HEK293 (cell line): ENCODE measurements around the gene RBM4B.

ENCODE experiments used
- CTCF ChIA-PET: fragments of 350-600 bp; formaldehyde crosslinking; extraction: SDS; loops from one replicate; lab custom pipeline; 2021; ENCODE audit warnings: antibody characterized with exemption; lab: Yijun Ruan, JAX
- POLR2A ChIA-PET: fragments of 300-600 bp; formaldehyde crosslinking; extraction: SDS; loops from one replicate; lab custom pipeline; 2020; ENCODE audit warnings: antibody characterized with exemption, inconsistent platforms; lab: Yijun Ruan, JAX
- H3K27ac ChIP-seq: fragments of 200-500 bp; sonication (Bioruptor generic); 2 replicates; pipeline ENCODE4 v1.5.1; 2014; ENCODE audit warnings: low read depth, low read length, control low read depth, inconsistent platforms; ENCODE audit errors: extremely low read depth
- H3K36me3 ChIP-seq, 2 experiments: fragments of 200-500 bp in 1 of 2; sonication (Bioruptor generic) in 1 of 2; 1 replicate in 1 of 2; 2 replicates in 1 of 2; pipeline ENCODE4 v1.5.1; 2014 to 2017; ENCODE audit warnings: inconsistent platforms in 2 of 2, low read length in 2 of 2; ENCODE audit not compliant: control insufficient read depth in 2 of 2, insufficient read depth in 1 of 2
- H3K4me1 ChIP-seq: fragments of 200-500 bp; sonication (Bioruptor generic); 2 replicates; pipeline ENCODE4 v1.5.1; 2014; ENCODE audit warnings: mild to moderate bottlenecking, low read length, inconsistent platforms; ENCODE audit not compliant: control insufficient read depth, insufficient read depth
- H3K4me3 ChIP-seq: 2 replicates; pipeline ENCODE4 v1.5.1; 2011; ENCODE audit warnings: low read depth, mild to moderate bottlenecking, control low read depth, low read length, moderate library complexity
- H3K9me3 ChIP-seq: fragments of 200-500 bp; sonication (Bioruptor generic); 2 replicates; pipeline ENCODE4 v1.5.1; 2014; ENCODE audit warnings: low read depth, low read length, inconsistent platforms; ENCODE audit not compliant: control insufficient read depth, insufficient read depth
- ELK4 ChIP-seq: IDR thresholded peaks from 2 replicates; pipeline ENCODE4 v1.6.1; 2011; ENCODE audit warnings: mild to moderate bottlenecking, low read depth, low read length, borderline replicate concordance
- HOXA7 ChIP-seq: sonication (generic); formaldehyde crosslinking; IDR thresholded peaks from 2 replicates; pipeline ENCODE4 v1.8.1; 2022; ENCODE audit warnings: missing genetic modification reagents, borderline replicate concordance
- HOXC10 ChIP-seq: sonication (generic); formaldehyde crosslinking; IDR thresholded peaks from 2 replicates; pipeline ENCODE4 v1.8.1; 2023; ENCODE audit warnings: mild to moderate bottlenecking, missing genetic modification reagents
- KLF9 ChIP-seq: fragments of 450-650 bp; formaldehyde crosslinking; IDR thresholded peaks from 2 replicates; pipeline ENCODE4 v1.5.1; 2016; ENCODE audit warnings: missing biosample characterization, missing genetic modification characterization, low read depth
- PRDM1 ChIP-seq: fragments of 450-650 bp; formaldehyde crosslinking; IDR thresholded peaks from 2 replicates; pipeline ENCODE4; 2016; ENCODE audit warnings: missing biosample characterization, missing genetic modification characterization
- PRDM6 ChIP-seq: fragments of 450-650 bp; formaldehyde crosslinking; IDR thresholded peaks from 2 replicates; pipeline ENCODE4 v1.5.1; 2017; ENCODE audit warnings: missing biosample characterization, missing genetic modification characterization
- SALL2 ChIP-seq: fragments of 450-650 bp; formaldehyde crosslinking; IDR thresholded peaks from 2 replicates; pipeline ENCODE4 v1.5.0; 2017; ENCODE audit warnings: missing biosample characterization, mild to moderate bottlenecking, missing genetic modification characterization, borderline replicate concordance
- SP2 ChIP-seq: fragments of 450-650 bp; formaldehyde crosslinking; IDR thresholded peaks from 2 replicates; pipeline ENCODE4 v1.5.1; 2016; ENCODE audit warnings: missing biosample characterization, missing genetic modification characterization
- WT1 ChIP-seq: fragments of 450-650 bp; formaldehyde crosslinking; IDR thresholded peaks from 2 replicates; pipeline ENCODE4 v1.5.1; 2016; ENCODE audit warnings: missing biosample characterization, missing genetic modification characterization
- ZBTB17 ChIP-seq: fragments of 450-650 bp; formaldehyde crosslinking; IDR thresholded peaks from 2 replicates; pipeline ENCODE4 v1.5.1; 2016; ENCODE audit warnings: missing biosample characterization, missing genetic modification characterization
- ZNF302 ChIP-seq: fragments of 450-650 bp; formaldehyde crosslinking; IDR thresholded peaks from 2 replicates; pipeline ENCODE4 v1.5.1; 2016; ENCODE audit warnings: missing biosample characterization, missing genetic modification characterization, low read depth
- ZNF549 ChIP-seq: fragments of 450-650 bp; IDR thresholded peaks from 2 replicates; pipeline ENCODE4 v1.5.1; 2018; ENCODE audit warnings: missing biosample characterization, missing genetic modification characterization, mild to moderate bottlenecking, inconsistent platforms, moderate library complexity
- ZNF629 ChIP-seq: fragments of 450-650 bp; formaldehyde crosslinking; IDR thresholded peaks from 2 replicates; pipeline ENCODE4 v1.5.1; 2017; ENCODE audit warnings: missing biosample characterization, missing genetic modification characterization
- ZSCAN18 ChIP-seq: fragments of 450-650 bp; formaldehyde crosslinking; IDR thresholded peaks from 2 replicates; pipeline ENCODE4 v1.5.1; 2016; ENCODE audit warnings: missing biosample characterization, missing genetic modification characterization
- ZSCAN5A ChIP-seq: fragments of 450-650 bp; formaldehyde crosslinking; IDR thresholded peaks from 2 replicates; pipeline ENCODE4 v1.5.1; 2016; ENCODE audit warnings: missing biosample characterization, missing genetic modification characterization
- ZXDB ChIP-seq: fragments of 450-650 bp; formaldehyde crosslinking; IDR thresholded peaks from 2 replicates; pipeline ENCODE4 v1.5.1; 2016; ENCODE audit warnings: missing biosample characterization, missing genetic modification characterization

Gene RBM4B

GRCh38 chr11:66676282-66676919, 1.3 kb downstream of the RBM4B start:
- ChIA-PET CTCF (interaction anchor here (0.6 to 2.6 kb wide), 3 partner anchors 17 to 291 kb away, joined by 3 to 31 read pairs (median 3); no protein-coding TSS in a partner anchor), POLR2A (interaction anchor here (0.6 to 4.0 kb wide), 9 partner anchors 9 to 180 kb away, joined by 3 to 32 read pairs (median 8); partner anchors contain the start of genes CCDC87, CCS, RBM14 and RCE1)
- TF ChIP-seq SP2 (tag by site-specific recombination) (no peak), WT1 (tag by site-specific recombination) (no peak), SALL2 (tag by site-specific recombination) (no peak), ZXDB (tag by site-specific recombination) (no peak), ZNF629 (no peak), KLF9 (tag by site-specific recombination) (no peak), ZSCAN18 (no peak), ELK4 (no peak), ZNF549 (no peak), ZNF302 (no peak), HOXC10 (CRISPR knock-in tag) (no peak), HOXA7 (CRISPR knock-in tag) (no peak)
- no peaks in the 10 kb centered on the region for H3K9me3 ChIP-seq
- no peak overlapping the region; the same call in 1 of the 2 replicates for H3K4me3 ChIP-seq
- no peaks in the 10 kb centered on the region for H3K4me1 ChIP-seq
- H3K27ac ChIP-seq = no peak overlapping the region
- H3K36me3 ChIP-seq = peaks cover 0 to 21% of the 10 kb centered on the region in 2 experiments; a peak in 2 of 3 replicates

GRCh38 chr11:66674964-66675602, 2.6 kb downstream of the RBM4B start:
- TF ChIP-seq PRDM1 (tag by site-specific recombination) (peak; percentile 92), PRDM6 (peak; percentile 21; the same call in 1 of the 2 replicates), ZSCAN5A (no peak), ZBTB17 (tag by site-specific recombination) (peak; percentile 66)
- TF ChIP-seq, all 188 proteins: peak for 3
- POLR2A ChIA-PET = interaction anchor here (0.6 kb wide), 1 partner anchor 12 kb away, joined by 3 read pairs; no protein-coding TSS in a partner anchor
- H3K4me1 ChIP-seq = no peaks in the 10 kb centered on the region
- CTCF ChIA-PET = interaction anchor here (0.7 to 1.3 kb wide), 2 partner anchors 20 to 159 kb away, joined by 3 to 4 read pairs; no protein-coding TSS in a partner anchor
- H3K4me3 ChIP-seq = no peak overlapping the region
- peaks cover 0 to 33% of the 10 kb centered on the region in 2 experiments; a peak in 2 of 3 replicates for H3K36me3 ChIP-seq
- no peaks in the 10 kb centered on the region for H3K9me3 ChIP-seq
- H3K27ac ChIP-seq = no peak overlapping the region
